Endodermal cell (in vitro differentiated cells): Measurements from ENCODE around the gene ZPBP. TPM values are rescaled to one million over a fixed set of nuclear protein-coding genes. Genes with fewer than 3 reads are reported as not detected.

Source experiments
- DNase-seq: peaks from one replicate; pipeline ENCODE4 v3.0.0-alpha.2; 2017
- H3K27ac ChIP-seq: 2 replicates; pipeline ENCODE4 v1.5.1; 2013; ENCODE audit warnings: mild to moderate bottlenecking, low read depth, low read length, moderate library complexity
- H3K27me3 ChIP-seq: 2 replicates; pipeline ENCODE4 v1.6.1; 2013; ENCODE audit warnings: mild to moderate bottlenecking, low read length, moderate library complexity; ENCODE audit not compliant: insufficient read depth, control insufficient read depth, poor library complexity, severe bottlenecking
- H3K36me3 ChIP-seq: 2 replicates; pipeline ENCODE4 v1.7.0; 2013; ENCODE audit warnings: mild to moderate bottlenecking, low read length, moderate library complexity; ENCODE audit not compliant: control insufficient read depth, insufficient read depth
- H3K4me1 ChIP-seq: one replicate; pipeline ENCODE4 v1.7.0; 2013; ENCODE audit warnings: low read length; ENCODE audit not compliant: control insufficient read depth, insufficient read depth
- H3K4me3 ChIP-seq: 2 replicates; pipeline ENCODE4 v1.5.1; 2013; ENCODE audit warnings: mild to moderate bottlenecking, low read length, moderate library complexity
- H3K9ac ChIP-seq: 2 replicates; pipeline ENCODE4 v1.6.1; 2013; ENCODE audit warnings: mild to moderate bottlenecking, low read length, moderate library complexity; ENCODE audit not compliant: poor library complexity, severe bottlenecking; ENCODE audit errors: extremely low read depth
- H3K9me3 ChIP-seq: 2 replicates; pipeline ENCODE4 v1.6.1; 2013; ENCODE audit warnings: mild to moderate bottlenecking, low read length, moderate library complexity; ENCODE audit not compliant: control insufficient read depth
- H3K27ac Mint-ChIP-seq: 2 replicates; pipeline ENCODE4 v1.8.0; 2020; ENCODE audit warnings: mixed read lengths
- H3K27me3 Mint-ChIP-seq: 2 replicates; pipeline ENCODE4 v1.8.0; 2021; ENCODE audit warnings: mild to moderate bottlenecking, mixed read lengths; ENCODE audit not compliant: insufficient read depth
- H3K36me3 Mint-ChIP-seq: 2 replicates; pipeline ENCODE4 v1.8.0; 2020; ENCODE audit warnings: low read depth, mixed read lengths
- H3K4me1 Mint-ChIP-seq: 2 replicates; pipeline ENCODE4 v1.8.0; 2020; ENCODE audit warnings: mixed read lengths
- H3K4me3 Mint-ChIP-seq: 2 replicates; pipeline ENCODE4 v1.8.0; 2020; ENCODE audit warnings: mild to moderate bottlenecking, moderate library complexity, mixed read lengths
- H3K9me3 Mint-ChIP-seq: 2 replicates; pipeline ENCODE4 v1.8.0; 2020; ENCODE audit warnings: mild to moderate bottlenecking, mixed read lengths
- CTCF ChIP-seq: fragments of 200-600 bp; sonication (generic); conservative IDR thresholded peaks from 2 replicates; pipeline ENCODE4 v1.5.0; 2021; ENCODE audit warnings: antibody characterized with exemption, mild to moderate bottlenecking
- WGBS, 2 experiments: methylation state at CpG; one replicate each; pipeline versions ENCODE4 v1.1.5 to v1.1.7; 2013; ENCODE audit warnings: missing lambda C conversion rate in 2 of 2, mixed read lengths in 1 of 2; ENCODE audit not compliant: insufficient coverage in 1 of 2, insufficient read length in 1 of 2; 5-methylcytosine and 5-hydroxymethylcytosine counted together
- total RNA-seq, 2 donors: library from RNA; stranded (reverse); fragmentation: NEBNext Ultra II Directional in 1 of 2; extraction: Animal tissue kit (Norgen Biotek cat#: 25700) in 1 of 2; gene quantifications; 2 replicates in 1 of 2; 3 replicates in 1 of 2; pipeline ENCODE4 v1.2.1, GENCODE V29; 2021

The ZPBP gene
- total RNA-seq, 2 donors from 2014 or later = not detected

GRCh38 chr7:49893131-49893530 is 199.9 kb downstream of the ZPBP start:
- Mint-ChIP-seq H3K27ac (no peak overlapping the region), H3K36me3 (no peaks in the 10 kb centered on the region), H3K4me1 (peaks cover 8% of the 10 kb centered on the region), H3K27me3 (no peaks in the 10 kb centered on the region), H3K4me3 (no peak overlapping the region), H3K9me3 (no peaks in the 10 kb centered on the region)
- no peak overlapping the region for H3K9ac ChIP-seq
- H3K4me3 ChIP-seq = no peak overlapping the region
- H3K36me3 ChIP-seq = no peaks in the 10 kb centered on the region
- H3K27me3 ChIP-seq = no peaks in the 10 kb centered on the region
- DNase-seq = no peak
- H3K4me1 ChIP-seq = no peaks in the 10 kb centered on the region
- no peak overlapping the region for H3K27ac ChIP-seq
- 79 to 89% methylated on average over 2 to 4 of the region's 4 CpGs for WGBS, 2 experiments
- no peak for TF ChIP-seq CTCF
- H3K9me3 ChIP-seq = no peaks in the 10 kb centered on the region

DNA sequence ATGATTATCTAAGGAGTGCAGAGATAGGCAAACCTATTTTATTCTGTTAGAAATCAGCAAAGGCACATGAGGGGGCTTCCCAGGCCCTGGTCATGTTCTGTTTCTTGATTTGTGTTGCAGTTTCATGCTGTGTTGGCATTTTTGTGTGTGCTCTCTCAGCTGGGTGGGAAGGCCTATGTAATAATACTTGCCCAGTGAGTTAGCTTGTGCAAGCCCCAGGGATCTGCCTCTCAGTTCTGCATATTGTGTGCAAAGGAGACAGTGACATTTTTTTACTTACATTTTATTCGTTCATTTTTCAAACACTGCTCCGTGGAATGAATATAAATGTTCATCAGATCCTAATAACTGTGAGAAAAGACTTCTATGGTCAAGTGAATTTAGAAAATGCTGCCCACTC is 200.6 kb downstream of the ZPBP start:
- H3K36me3 Mint-ChIP-seq = no peaks in the 10 kb centered on the region
- H3K27ac Mint-ChIP-seq = no peak overlapping the region
- no peak for DNase-seq
- TF ChIP-seq CTCF = no peak
- H3K27me3 Mint-ChIP-seq = no peaks in the 10 kb centered on the region
- no peak overlapping the region for H3K4me3 Mint-ChIP-seq
- H3K4me1 Mint-ChIP-seq = peaks cover 8% of the 10 kb centered on the region
- Histone ChIP-seq H3K36me3 (no peaks in the 10 kb centered on the region), H3K4me1 (no peaks in the 10 kb centered on the region), H3K4me3 (no peak overlapping the region), H3K27me3 (no peaks in the 10 kb centered on the region), H3K9me3 (no peaks in the 10 kb centered on the region), H3K27ac (no peak overlapping the region), H3K9ac (no peak overlapping the region)
- 92% methylated on average over 2 of the region's 2 CpGs; no CpG with 5 or more reads in 1 of the 2 experiments for WGBS, 2 experiments
- H3K9me3 Mint-ChIP-seq = no peaks in the 10 kb centered on the region

Other genes with a start within 250 kb of the ZPBP start
- under 1 TPM; 0.44 to 0.55 TPM for gene IKZF1, start 211.5 kb upstream of the ZPBP start, total RNA-seq